ENCODE data around the gene DOC2A.

GRCh38 chr16:30053376-30054015, 42.7 kb upstream of the DOC2A start:
- TF ChIP-seq CTCF (IDR thresholded peaks at IDR 0.05), result no peak
- TF ChIP-seq POLR2A (IDR thresholded peaks at IDR 0.05), result no peak
